Measurements from ENCODE around the gene GSTCD. TPM values are rescaled to one million over a fixed set of nuclear protein-coding genes. Genes with fewer than 3 reads are reported as not detected.

The GSTCD gene
- total and polyA plus RNA-seq, 4 donors, result 1.2 to 8.7 (median 4.3) TPM

DNA sequence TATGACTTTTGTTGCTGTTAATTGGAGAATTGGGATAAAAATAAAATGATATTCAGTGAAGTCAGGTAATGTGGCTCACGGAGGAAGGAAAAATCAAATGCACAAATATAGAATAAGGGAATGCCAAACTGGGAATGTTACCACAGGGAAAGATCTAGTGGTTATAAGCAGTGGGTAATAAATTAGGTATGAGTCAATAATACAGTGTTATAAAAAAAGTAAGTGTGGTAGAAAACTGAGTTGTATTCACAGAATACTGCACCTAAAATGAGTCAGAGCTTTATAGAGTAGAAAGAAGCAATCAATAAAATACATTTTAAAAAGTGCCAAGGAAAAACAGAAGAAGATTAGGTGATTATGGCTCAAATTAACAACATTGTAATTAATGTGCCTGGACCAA, 34.6 kb upstream of the GSTCD start:
- Histone ChIP-seq H3K27ac (ENCODE audit: low read depth in 1 of 2, low read length in 2 of 2) (no peak overlapping the region), H3K27me3 (ENCODE audit: control insufficient read depth in 4 of 4, insufficient read depth in 4 of 4, low read length in 3 of 4) (no peaks in the 10 kb centered on the region), H3K9ac (ENCODE audit: low read depth in 1 of 2, low read length in 2 of 2) (no peak overlapping the region), H3K4me3 (ENCODE audit: low read depth in 1 of 3, low read length in 3 of 3) (no peak overlapping the region), H3K9me3 (ENCODE audit: control insufficient read depth in 4 of 4, low read length in 3 of 4) (no peaks in the 10 kb centered on the region), H3K36me3 (ENCODE audit: control insufficient read depth in 4 of 4, insufficient read depth in 3 of 4, low read depth in 1 of 4, low read length in 3 of 4) (no peaks in the 10 kb centered on the region), H3K4me1 (ENCODE audit: control insufficient read depth in 4 of 4, insufficient read depth in 4 of 4, low read length in 3 of 4) (peaks cover 0 to 6% (median 1%) of the 10 kb centered on the region in 4 donors)
- 86% methylated on average over 1 of the region's 1 CpG for WGBS
- TF ChIP-seq HNF4A (conservative IDR thresholded peaks at IDR 0.05) (no peak), FOXA2 (IDR thresholded peaks at IDR 0.05) (no peak), RAD21 (IDR thresholded peaks at IDR 0.05) (no peak), FOXA1 (IDR thresholded peaks at IDR 0.05) (no peak), EGR1 (IDR thresholded peaks at IDR 0.05; ENCODE audit: low read depth in 2 of 2) (no peak), NR2F2 (IDR thresholded peaks at IDR 0.05) (no peak), HNF4G (IDR thresholded peaks at IDR 0.05) (no peak), TAF1 (conservative IDR thresholded peaks at IDR 0.05) (no peak)
- TF ChIP-seq, protein P1, sequence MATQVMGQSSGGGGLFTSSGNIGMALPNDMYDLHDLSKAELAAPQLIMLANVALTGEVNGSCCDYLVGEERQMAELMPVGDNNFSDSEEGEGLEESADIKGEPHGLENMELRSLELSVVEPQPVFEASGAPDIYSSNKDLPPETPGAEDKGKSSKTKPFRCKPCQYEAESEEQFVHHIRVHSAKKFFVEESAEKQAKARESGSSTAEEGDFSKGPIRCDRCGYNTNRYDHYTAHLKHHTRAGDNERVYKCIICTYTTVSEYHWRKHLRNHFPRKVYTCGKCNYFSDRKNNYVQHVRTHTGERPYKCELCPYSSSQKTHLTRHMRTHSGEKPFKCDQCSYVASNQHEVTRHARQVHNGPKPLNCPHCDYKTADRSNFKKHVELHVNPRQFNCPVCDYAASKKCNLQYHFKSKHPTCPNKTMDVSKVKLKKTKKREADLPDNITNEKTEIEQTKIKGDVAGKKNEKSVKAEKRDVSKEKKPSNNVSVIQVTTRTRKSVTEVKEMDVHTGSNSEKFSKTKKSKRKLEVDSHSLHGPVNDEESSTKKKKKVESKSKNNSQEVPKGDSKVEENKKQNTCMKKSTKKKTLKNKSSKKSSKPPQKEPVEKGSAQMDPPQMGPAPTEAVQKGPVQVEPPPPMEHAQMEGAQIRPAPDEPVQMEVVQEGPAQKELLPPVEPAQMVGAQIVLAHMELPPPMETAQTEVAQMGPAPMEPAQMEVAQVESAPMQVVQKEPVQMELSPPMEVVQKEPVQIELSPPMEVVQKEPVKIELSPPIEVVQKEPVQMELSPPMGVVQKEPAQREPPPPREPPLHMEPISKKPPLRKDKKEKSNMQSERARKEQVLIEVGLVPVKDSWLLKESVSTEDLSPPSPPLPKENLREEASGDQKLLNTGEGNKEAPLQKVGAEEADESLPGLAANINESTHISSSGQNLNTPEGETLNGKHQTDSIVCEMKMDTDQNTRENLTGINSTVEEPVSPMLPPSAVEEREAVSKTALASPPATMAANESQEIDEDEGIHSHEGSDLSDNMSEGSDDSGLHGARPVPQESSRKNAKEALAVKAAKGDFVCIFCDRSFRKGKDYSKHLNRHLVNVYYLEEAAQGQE (IDR thresholded peaks at IDR 0.05), result no peak
- DNase-seq (ENCODE audit: low spot score), result no peak

DNA sequence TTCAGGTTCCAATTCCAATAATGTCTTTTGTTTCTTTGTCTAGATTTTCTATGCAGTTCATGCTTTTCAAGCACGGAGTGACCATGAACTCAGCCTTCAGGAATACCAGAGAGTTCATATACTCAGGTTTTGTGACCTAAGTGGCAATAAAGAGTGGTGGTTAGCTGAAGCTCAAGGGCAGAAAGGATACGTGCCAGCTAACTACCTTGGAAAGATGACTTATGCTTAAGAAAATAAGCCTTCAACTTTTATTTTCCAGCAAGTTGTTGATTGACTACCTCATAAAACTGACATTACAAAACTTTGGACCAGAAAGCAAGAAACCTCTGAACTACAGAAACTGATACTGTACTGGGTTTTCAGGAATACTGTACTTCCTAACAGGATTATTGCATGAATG, 30.9 kb upstream of the GSTCD start:
- DNase-seq (ENCODE audit: low spot score), result no peak
- Histone ChIP-seq H3K9me3 (ENCODE audit: control insufficient read depth in 4 of 4, low read length in 3 of 4) (no peaks in the 10 kb centered on the region), H3K9ac (ENCODE audit: low read depth in 1 of 2, low read length in 2 of 2) (no peak overlapping the region), H3K4me3 (ENCODE audit: low read depth in 1 of 3, low read length in 3 of 3) (no peak overlapping the region), H3K4me1 (ENCODE audit: control insufficient read depth in 4 of 4, insufficient read depth in 4 of 4, low read length in 3 of 4) (peaks cover 0 to 5% (median 3%) of the 10 kb centered on the region in 4 donors), H3K36me3 (ENCODE audit: control insufficient read depth in 4 of 4, insufficient read depth in 3 of 4, low read depth in 1 of 4, low read length in 3 of 4) (peaks cover 0 to 10% (median 3%) of the 10 kb centered on the region in 4 donors), H3K27ac (ENCODE audit: low read depth in 1 of 2, low read length in 2 of 2) (no peak overlapping the region), H3K27me3 (ENCODE audit: control insufficient read depth in 4 of 4, insufficient read depth in 4 of 4, low read length in 3 of 4) (no peaks in the 10 kb centered on the region)
- WGBS, result 73% methylated on average over 2 of the region's 2 CpGs
- no peak for TF ChIP-seq TAF1 (conservative IDR thresholded peaks at IDR 0.05)
- TF ChIP-seq FOXA1 (IDR thresholded peaks at IDR 0.05), result no peak
- TF ChIP-seq, protein P1 (IDR thresholded peaks at IDR 0.05), result no peak
- TF ChIP-seq NR2F2 (IDR thresholded peaks at IDR 0.05), result no peak
- TF ChIP-seq, protein P2, sequence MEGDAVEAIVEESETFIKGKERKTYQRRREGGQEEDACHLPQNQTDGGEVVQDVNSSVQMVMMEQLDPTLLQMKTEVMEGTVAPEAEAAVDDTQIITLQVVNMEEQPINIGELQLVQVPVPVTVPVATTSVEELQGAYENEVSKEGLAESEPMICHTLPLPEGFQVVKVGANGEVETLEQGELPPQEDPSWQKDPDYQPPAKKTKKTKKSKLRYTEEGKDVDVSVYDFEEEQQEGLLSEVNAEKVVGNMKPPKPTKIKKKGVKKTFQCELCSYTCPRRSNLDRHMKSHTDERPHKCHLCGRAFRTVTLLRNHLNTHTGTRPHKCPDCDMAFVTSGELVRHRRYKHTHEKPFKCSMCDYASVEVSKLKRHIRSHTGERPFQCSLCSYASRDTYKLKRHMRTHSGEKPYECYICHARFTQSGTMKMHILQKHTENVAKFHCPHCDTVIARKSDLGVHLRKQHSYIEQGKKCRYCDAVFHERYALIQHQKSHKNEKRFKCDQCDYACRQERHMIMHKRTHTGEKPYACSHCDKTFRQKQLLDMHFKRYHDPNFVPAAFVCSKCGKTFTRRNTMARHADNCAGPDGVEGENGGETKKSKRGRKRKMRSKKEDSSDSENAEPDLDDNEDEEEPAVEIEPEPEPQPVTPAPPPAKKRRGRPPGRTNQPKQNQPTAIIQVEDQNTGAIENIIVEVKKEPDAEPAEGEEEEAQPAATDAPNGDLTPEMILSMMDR (IDR thresholded peaks at IDR 0.05; ENCODE audit: low read depth, low read length, missing input control), result no peak
- no peak for TF ChIP-seq SP1 (IDR thresholded peaks at IDR 0.05)
- no peak for TF ChIP-seq GABPA (IDR thresholded peaks at IDR 0.05 in 1 of 2, conservative IDR thresholded peaks at IDR 0.05 in 1 of 2)
- no peak for TF ChIP-seq FOXA2 (IDR thresholded peaks at IDR 0.05)
- TF ChIP-seq, protein P3, sequence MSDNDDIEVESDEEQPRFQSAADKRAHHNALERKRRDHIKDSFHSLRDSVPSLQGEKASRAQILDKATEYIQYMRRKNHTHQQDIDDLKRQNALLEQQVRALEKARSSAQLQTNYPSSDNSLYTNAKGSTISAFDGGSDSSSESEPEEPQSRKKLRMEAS (IDR thresholded peaks at IDR 0.05), result no peak
- no peak for TF ChIP-seq HNF4G (IDR thresholded peaks at IDR 0.05)
- no peak for TF ChIP-seq RXRA (IDR thresholded peaks at IDR 0.05)
- TF ChIP-seq YY1 (IDR thresholded peaks at IDR 0.05), result no peak
- no peak for TF ChIP-seq EGR1 (IDR thresholded peaks at IDR 0.05; ENCODE audit: low read depth in 2 of 2)
- TF ChIP-seq, protein P4, sequence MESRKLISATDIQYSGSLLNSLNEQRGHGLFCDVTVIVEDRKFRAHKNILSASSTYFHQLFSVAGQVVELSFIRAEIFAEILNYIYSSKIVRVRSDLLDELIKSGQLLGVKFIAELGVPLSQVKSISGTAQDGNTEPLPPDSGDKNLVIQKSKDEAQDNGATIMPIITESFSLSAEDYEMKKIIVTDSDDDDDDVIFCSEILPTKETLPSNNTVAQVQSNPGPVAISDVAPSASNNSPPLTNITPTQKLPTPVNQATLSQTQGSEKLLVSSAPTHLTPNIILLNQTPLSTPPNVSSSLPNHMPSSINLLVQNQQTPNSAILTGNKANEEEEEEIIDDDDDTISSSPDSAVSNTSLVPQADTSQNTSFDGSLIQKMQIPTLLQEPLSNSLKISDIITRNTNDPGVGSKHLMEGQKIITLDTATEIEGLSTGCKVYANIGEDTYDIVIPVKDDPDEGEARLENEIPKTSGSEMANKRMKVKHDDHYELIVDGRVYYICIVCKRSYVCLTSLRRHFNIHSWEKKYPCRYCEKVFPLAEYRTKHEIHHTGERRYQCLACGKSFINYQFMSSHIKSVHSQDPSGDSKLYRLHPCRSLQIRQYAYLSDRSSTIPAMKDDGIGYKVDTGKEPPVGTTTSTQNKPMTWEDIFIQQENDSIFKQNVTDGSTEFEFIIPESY (IDR thresholded peaks at IDR 0.05), result no peak
